ENCODE data around the gene ZNF516.

The ZNF516 gene

GRCh38 chr18:76374330-76375281 is 120.4 kb downstream of the ZNF516 start:
- no peak overlapping the region for H3K27ac ChIP-seq
- no peak for TF ChIP-seq CTCF (conservative IDR thresholded peaks at IDR 0.05)

- no peak overlapping the region for H3K27ac ChIP-seq
- TF ChIP-seq CTCF (conservative IDR thresholded peaks at IDR 0.05) = no peak
These were observed 121.7 kb downstream of the ZNF516 start for GRCh38 chr18:76373297-76373696.

GRCh38 chr18:76371301-76372203 is 123.5 kb downstream of the ZNF516 start:
- no peak overlapping the region for H3K27ac ChIP-seq
- no peak for TF ChIP-seq CTCF (conservative IDR thresholded peaks at IDR 0.05)

- no peak for TF ChIP-seq CTCF (conservative IDR thresholded peaks at IDR 0.05)
- no peak overlapping the region for H3K27ac ChIP-seq
These were observed 124.4 kb downstream of the ZNF516 start for GRCh38 chr18:76370686-76371085.

- no peak for TF ChIP-seq CTCF (conservative IDR thresholded peaks at IDR 0.05)
- no peak overlapping the region for H3K27ac ChIP-seq
These were observed 124.8 kb downstream of the ZNF516 start for GRCh38 chr18:76370201-76370600.

- no peak overlapping the region for H3K27ac ChIP-seq
- TF ChIP-seq CTCF (conservative IDR thresholded peaks at IDR 0.05) = no peak
These were observed 125.3 kb downstream of the ZNF516 start for GRCh38 chr18:76369791-76370190.

- no peak for TF ChIP-seq CTCF (conservative IDR thresholded peaks at IDR 0.05)
- H3K27ac ChIP-seq = no peak overlapping the region
These were observed 126.1 kb downstream of the ZNF516 start for GRCh38 chr18:76368976-76369375.
